MCF 10A (cell line): Measurements from ENCODE around the gene LDLRAD4. TPM values are rescaled to one million over a fixed set of nuclear protein-coding genes. Genes with fewer than 3 reads are reported as not detected.

Experiments
- BruUV-seq: library from RNA; stranded (reverse); fragments of 400-500 nt; replicated peaks from 2 replicates; lab custom pipeline; 2021; lab: Mats Ljungman, UMichigan
- CTCF ChIA-PET: fragments of 300-600 bp; sonication (Branson Sonifier 250); formaldehyde crosslinking; extraction: SDS; loops from one replicate; lab custom pipeline; 2021; ENCODE audit warnings: antibody characterized with exemption, inconsistent platforms; lab: Yijun Ruan, JAX
- POLR2A ChIA-PET: fragments of 300-600, 350-650 bp; sonication (Branson Sonifier 250); formaldehyde crosslinking; extraction: SDS; loops from one replicate; lab custom pipeline; 2020; ENCODE audit warnings: antibody characterized with exemption, inconsistent platforms; lab: Yijun Ruan, JAX
- DNase-seq: peaks from one replicate; pipeline ENCODE4 v3.0.0-alpha.2; 2018; ENCODE audit not compliant: unreplicated experiment
- H3K27ac Mint-ChIP-seq: one replicate; pipeline ENCODE4 v1.8.0; 2022; ENCODE audit warnings: mild to moderate bottlenecking, low read depth, mixed read lengths; ENCODE audit not compliant: unreplicated experiment
- H3K27me3 Mint-ChIP-seq: one replicate; pipeline ENCODE4 v1.8.0; 2022; ENCODE audit warnings: mixed read lengths; ENCODE audit not compliant: insufficient read depth, unreplicated experiment
- H3K36me3 Mint-ChIP-seq: one replicate; pipeline ENCODE4 v1.8.0; 2022; ENCODE audit warnings: mild to moderate bottlenecking, moderate library complexity, mixed read lengths; ENCODE audit not compliant: insufficient read depth, unreplicated experiment
- H3K4me1 Mint-ChIP-seq: one replicate; pipeline ENCODE4 v1.8.0; 2022; ENCODE audit warnings: mixed read lengths; ENCODE audit not compliant: insufficient read depth, unreplicated experiment
- H3K4me3 Mint-ChIP-seq: one replicate; pipeline ENCODE4 v1.8.0; 2022; ENCODE audit warnings: mild to moderate bottlenecking, moderate library complexity, mixed read lengths; ENCODE audit not compliant: unreplicated experiment
- H3K9me3 Mint-ChIP-seq: one replicate; pipeline ENCODE4 v1.8.0; 2022; ENCODE audit warnings: mixed read lengths; ENCODE audit not compliant: unreplicated experiment
- intact Hi-C: fragments of 100-400 bp; cut with micrococcal nuclease; formaldehyde crosslinking; loops from 2 replicates; pipeline ENCODE4 v1.14.1; 2022
- total RNA-seq: library from RNA; stranded (reverse); gene quantifications from 2 replicates; pipeline ENCODE4 v1.2.3, GENCODE V29; 2022
- TF ChIP-seq, protein P1 (sequence below): fragments of 200-600 bp; IDR thresholded peaks from one replicate; pipeline ENCODE4 v1.8.0; 2022; ENCODE audit warnings: antibody characterized with exemption, mild to moderate bottlenecking; ENCODE audit not compliant: unreplicated experiment

Gene LDLRAD4
- total RNA-seq, 1 experiment from 2014 or later, result not detected

DNA sequence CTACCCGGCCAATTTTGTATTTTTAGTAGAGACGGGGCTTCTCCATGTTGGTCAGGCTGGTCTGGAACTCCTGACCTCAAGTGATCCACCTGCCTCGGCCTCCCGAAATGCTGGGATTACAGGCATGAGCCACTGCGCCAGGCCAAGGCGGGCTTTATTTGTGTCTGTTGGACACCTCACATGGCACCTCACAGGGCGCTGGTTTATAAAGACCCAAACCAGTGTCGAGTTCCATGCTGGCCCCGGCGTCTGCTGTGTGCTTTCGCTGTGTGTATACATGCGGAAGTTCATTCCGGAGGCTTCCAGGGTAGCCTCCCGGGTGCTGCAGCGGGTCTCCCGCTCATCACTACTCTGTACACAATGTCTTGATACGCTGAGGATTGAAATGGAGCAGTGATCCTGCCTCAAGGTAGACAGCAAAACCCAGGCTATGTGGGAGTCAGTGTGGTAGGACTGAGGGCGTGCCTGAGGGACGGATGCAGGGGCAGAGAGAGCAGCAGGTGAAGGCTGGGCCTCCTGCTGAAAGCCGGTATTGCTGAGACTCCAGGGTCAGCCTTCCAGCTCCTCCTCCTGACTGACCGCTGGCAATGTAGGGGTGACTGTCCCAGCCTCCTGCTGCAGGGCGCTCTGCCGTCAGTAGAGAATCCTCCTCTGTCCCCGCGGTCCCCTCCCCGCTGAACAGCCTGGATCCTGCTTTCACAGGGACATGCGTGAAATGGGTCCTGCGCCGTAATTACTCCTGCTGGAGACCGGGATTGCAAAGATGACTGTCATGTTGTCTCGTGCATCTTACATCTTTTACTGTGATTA lies 22.7 kb downstream of the LDLRAD4 start:
- peaks cover 6% of the 10 kb centered on the region for H3K36me3 Mint-ChIP-seq
- ChIA-PET POLR2A (no interaction called here), CTCF (interaction anchor here (0.6 to 0.8 kb wide), 2 partner anchors 25 to 846 kb away, joined by 3 read pairs; no protein-coding TSS in a partner anchor)
- H3K9me3 Mint-ChIP-seq, result peaks cover 12% of the 10 kb centered on the region
- H3K27ac Mint-ChIP-seq, result no peak overlapping the region
- TF ChIP-seq, protein P1, sequence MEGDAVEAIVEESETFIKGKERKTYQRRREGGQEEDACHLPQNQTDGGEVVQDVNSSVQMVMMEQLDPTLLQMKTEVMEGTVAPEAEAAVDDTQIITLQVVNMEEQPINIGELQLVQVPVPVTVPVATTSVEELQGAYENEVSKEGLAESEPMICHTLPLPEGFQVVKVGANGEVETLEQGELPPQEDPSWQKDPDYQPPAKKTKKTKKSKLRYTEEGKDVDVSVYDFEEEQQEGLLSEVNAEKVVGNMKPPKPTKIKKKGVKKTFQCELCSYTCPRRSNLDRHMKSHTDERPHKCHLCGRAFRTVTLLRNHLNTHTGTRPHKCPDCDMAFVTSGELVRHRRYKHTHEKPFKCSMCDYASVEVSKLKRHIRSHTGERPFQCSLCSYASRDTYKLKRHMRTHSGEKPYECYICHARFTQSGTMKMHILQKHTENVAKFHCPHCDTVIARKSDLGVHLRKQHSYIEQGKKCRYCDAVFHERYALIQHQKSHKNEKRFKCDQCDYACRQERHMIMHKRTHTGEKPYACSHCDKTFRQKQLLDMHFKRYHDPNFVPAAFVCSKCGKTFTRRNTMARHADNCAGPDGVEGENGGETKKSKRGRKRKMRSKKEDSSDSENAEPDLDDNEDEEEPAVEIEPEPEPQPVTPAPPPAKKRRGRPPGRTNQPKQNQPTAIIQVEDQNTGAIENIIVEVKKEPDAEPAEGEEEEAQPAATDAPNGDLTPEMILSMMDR, result no peak
- no peak for DNase-seq
- no peaks in the 10 kb centered on the region for H3K27me3 Mint-ChIP-seq
- H3K4me1 Mint-ChIP-seq, result no peaks in the 10 kb centered on the region
- no TSS peak for BruUV-seq
- intact Hi-C loops, result no loop called here
- no peak overlapping the region for H3K4me3 Mint-ChIP-seq

DNA sequence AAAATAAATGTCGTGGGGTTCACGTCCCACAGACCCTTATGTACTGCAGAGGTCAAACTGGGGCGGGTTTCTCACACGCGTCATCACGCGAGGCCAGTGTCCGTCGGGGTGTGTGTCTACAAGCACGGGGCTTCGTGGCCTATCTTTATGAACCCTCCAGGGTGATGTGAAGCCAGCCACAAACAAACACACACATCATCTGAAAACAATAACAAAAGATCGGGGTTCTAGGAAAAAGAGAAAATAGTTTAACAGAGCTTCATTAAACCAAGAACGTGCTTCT lies 23.3 kb downstream of the LDLRAD4 start:
- CTCF ChIA-PET, result interaction anchor here (0.8 kb wide), 1 partner anchor 25 kb away, joined by 3 read pairs; no protein-coding TSS in a partner anchor
- intact Hi-C loops, result no loop called here

DNA sequence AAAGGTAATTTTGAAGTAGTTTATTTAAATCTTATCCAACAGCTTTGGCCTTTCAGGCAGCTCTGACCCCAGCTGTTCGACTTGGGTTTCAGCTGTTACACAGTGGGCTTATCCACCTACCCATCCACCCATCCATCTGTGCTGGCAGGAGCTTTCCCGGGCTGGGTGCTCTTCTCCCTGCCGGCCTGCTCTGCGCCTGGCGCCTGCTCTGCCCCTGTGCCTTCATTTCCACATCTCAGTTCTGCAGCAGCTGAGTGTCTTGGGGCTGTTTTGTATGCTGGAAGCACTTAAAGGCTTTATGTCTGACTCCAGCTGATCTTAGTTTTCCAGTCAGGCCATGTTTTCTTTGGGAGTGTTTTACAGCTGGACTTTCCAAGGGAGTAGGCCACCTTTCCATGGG lies 24.2 kb downstream of the LDLRAD4 start:
- CTCF ChIA-PET, result no interaction called here
- no TSS peak for BruUV-seq

More for the DNA sequence above, 23.3 kb downstream of the LDLRAD4 start:
- TF ChIP-seq, protein P1, result no peak
- no peak for DNase-seq
- Mint-ChIP-seq H3K27ac (no peak overlapping the region), H3K9me3 (peaks cover 12% of the 10 kb centered on the region), H3K4me3 (no peak overlapping the region), H3K4me1 (no peaks in the 10 kb centered on the region), H3K27me3 (no peaks in the 10 kb centered on the region), H3K36me3 (peaks cover 6% of the 10 kb centered on the region)
- POLR2A ChIA-PET, result no interaction called here
- no TSS peak for BruUV-seq

DNA sequence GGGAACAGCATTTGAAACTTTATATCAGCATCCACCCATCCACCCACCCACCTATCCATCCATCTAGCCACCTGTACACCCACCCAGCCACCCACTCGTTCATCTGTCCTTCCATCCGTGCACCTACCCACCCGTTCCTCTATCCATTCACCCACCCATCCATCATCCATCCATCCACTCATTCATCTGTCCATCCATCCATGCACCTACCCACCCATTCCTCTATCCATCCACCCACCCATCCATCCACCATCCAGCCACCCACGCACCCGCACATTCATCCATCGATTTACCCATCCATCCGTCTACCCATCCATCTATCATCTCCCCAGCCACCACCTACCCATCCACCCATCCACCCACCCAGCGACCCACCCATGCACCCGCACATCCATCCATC lies 24.8 kb downstream of the LDLRAD4 start:
- Mint-ChIP-seq H3K4me3 (no peak overlapping the region), H3K36me3 (peaks cover 6% of the 10 kb centered on the region), H3K4me1 (no peaks in the 10 kb centered on the region), H3K27me3 (no peaks in the 10 kb centered on the region), H3K27ac (no peak overlapping the region), H3K9me3 (peaks cover 12% of the 10 kb centered on the region)
- CTCF ChIA-PET, result interaction anchor here (0.5 kb wide), 1 partner anchor 176 kb away, joined by 3 read pairs; no protein-coding TSS in a partner anchor
- DNase-seq, result no peak
- intact Hi-C loops, result no loop called here
- TF ChIP-seq, protein P1, result no peak
- POLR2A ChIA-PET, result interaction anchor here (0.7 kb wide), 1 partner anchor 23 kb away, joined by 4 read pairs; no protein-coding TSS in a partner anchor
- no TSS peak for BruUV-seq

More for the DNA sequence above, 24.2 kb downstream of the LDLRAD4 start:
- DNase-seq, result no peak
- intact Hi-C loops, result no loop called here
- Mint-ChIP-seq H3K4me1 (no peaks in the 10 kb centered on the region), H3K27ac (no peak overlapping the region), H3K9me3 (peaks cover 12% of the 10 kb centered on the region), H3K27me3 (no peaks in the 10 kb centered on the region), H3K4me3 (no peak overlapping the region), H3K36me3 (peaks cover 6% of the 10 kb centered on the region)
- POLR2A ChIA-PET, result interaction anchor here (0.7 kb wide), 1 partner anchor 23 kb away, joined by 4 read pairs; no protein-coding TSS in a partner anchor
- TF ChIP-seq, protein P1, result no peak
